Measurements from ENCODE around the gene PRIMPOL. TPM values are rescaled to one million over a fixed set of nuclear protein-coding genes. Genes with fewer than 3 reads are reported as not detected.
A peak's percentile ranks its signal among the peaks of the same experiment; 100 is the strongest.

PRIMPOL gene
- total and polyA plus RNA-seq, 9 of the 15 experiments (the other 6 are each of a cell fraction or from before 2014, with no cell fraction given): 11.0 to 32.0 (median 16.1) TPM

- no TSS peak for BruUV-seq (replicated peaks)
- Histone ChIP-seq H3K27me3 (ENCODE audit: control insufficient read depth in 2 of 2, insufficient read depth in 2 of 2, low read length in 2 of 2) (no peaks in the 10 kb centered on the region), H3K4me2 (ENCODE audit: insufficient read depth, low read length) (peak overlapping the region; percentile 91), H3K27ac (ENCODE audit: extremely low read depth, low read depth, low read length) (peak overlapping the region; percentile 89), H3K4me3 (peak overlapping the region; percentile 96), H3K9ac (ENCODE audit: insufficient read depth in 1 of 2, low read depth in 2 of 2, low read length in 2 of 2) (peak overlapping the region; percentile 78 to 92; a peak in 2 of 4 replicates), H4K20me1 (replicated peaks; ENCODE audit: control insufficient read depth, insufficient read depth, low read length) (peaks cover 7% of the 10 kb centered on the region; the same call in 1 of the 2 replicates), H2AFZ (ENCODE audit: low read depth, low read length) (peak overlapping the region; percentile 60; the same call in 1 of the 2 replicates), H3K9me1 (ENCODE audit: control insufficient read depth, insufficient read depth, low read length) (no peaks in the 10 kb centered on the region), H3K36me3 (ENCODE audit: control insufficient read depth, insufficient read depth, low read length) (peaks cover 39% of the 10 kb centered on the region), H3K9me3 (replicated peaks; ENCODE audit: control insufficient read depth, insufficient read depth, low read depth, low read length) (no peaks in the 10 kb centered on the region), H3K79me2 (ENCODE audit: control insufficient read depth, insufficient read depth, low read length) (peaks cover 61% of the 10 kb centered on the region), H3K4me1 (replicated peaks in 1 of 2; ENCODE audit: control insufficient read depth in 2 of 2, insufficient read depth in 2 of 2, low read length in 2 of 2) (peaks cover 17 to 19% of the 10 kb centered on the region in 2 experiments)
- WGBS (ENCODE audit: insufficient coverage, low coverage, missing lambda C conversion rate): 2% methylated on average over 6 of the region's 6 CpGs
- in situ Hi-C loops (cut with MboI) (no loop called here), intact Hi-C loops (cut with micrococcal nuclease) (loop anchor here (2.0 to 10.0 kb wide), 4 partner anchors 37 to 386 kb away; partner anchors contain the start of gene CENPU)
- no peak; the same call in 2 of the 3 replicates for ATAC-seq
- peak in 2 of 4 experiments; percentile 13 to 53 for DNase-seq (ENCODE audit: extremely low read depth in 1 of 4, low spot score in 3 of 4)
- FAIRE-seq: peak; percentile 67
- TF ChIP-seq ZNF589 (CRISPR knock-in tag; IDR thresholded peaks at IDR 0.05; ENCODE audit: low read depth) (no peak), JUND (IDR thresholded peaks at IDR 0.05; ENCODE audit: borderline replicate concordance, low read depth, low read length) (0 out of 2 replicates have a peak, but pooled peaks have one; percentile 13), JUND (tag; IDR thresholded peaks at IDR 0.05; ENCODE audit: borderline replicate concordance, low read depth, low read length) (no peak)
- ChIA-PET CTCF (ENCODE audit: low intra/inter-chr PET ratio) (interaction anchor here (0.9 kb wide), 1 partner anchor 98 kb away, joined by 3 read pairs; no protein-coding TSS in a partner anchor), POLR2A (interaction anchor here (0.6 to 1.3 kb wide), 2 partner anchors 73 to 138 kb away, joined by 4 read pairs; no protein-coding TSS in a partner anchor)
Observed at GRCh38 chr4:184648054-184648312, 1.6 kb upstream of the PRIMPOL start.

GRCh38 chr4:184648313-184649025 lies 1.1 kb upstream of the PRIMPOL start:
- peak; percentile 66 for ATAC-seq
- peaks cover 61% of the 10 kb centered on the region for H3K79me2 ChIP-seq (ENCODE audit: control insufficient read depth, insufficient read depth, low read length)
- ChIA-PET CTCF (ENCODE audit: low intra/inter-chr PET ratio) (interaction anchor here (0.9 kb wide), 1 partner anchor 98 kb away, joined by 3 read pairs; no protein-coding TSS in a partner anchor), POLR2A (interaction anchor here (0.6 to 1.3 kb wide), 7 partner anchors 27 to 385 kb away, joined by 3 to 6 read pairs (median 3); no protein-coding TSS in a partner anchor)
- peak overlapping the region; percentile 96 for H3K4me3 ChIP-seq
- peak overlapping the region; percentile 78 to 92 for H3K9ac ChIP-seq (ENCODE audit: insufficient read depth in 1 of 2, low read depth in 2 of 2, low read length in 2 of 2)
- H3K4me2 ChIP-seq (ENCODE audit: insufficient read depth, low read length): peak overlapping the region; percentile 91
- WGBS (ENCODE audit: insufficient coverage, low coverage, missing lambda C conversion rate): under 1% methylated on average over 34 of the region's 52 CpGs
- H3K27ac ChIP-seq (ENCODE audit: extremely low read depth, low read depth, low read length): peak overlapping the region; percentile 89
- no peaks in the 10 kb centered on the region for H3K9me1 ChIP-seq (ENCODE audit: control insufficient read depth, insufficient read depth, low read length)
- no TSS peak for BruUV-seq (replicated peaks)
- intact Hi-C loops (cut with micrococcal nuclease): loop anchor here (2.0 to 10.0 kb wide), 4 partner anchors 36 to 386 kb away; partner anchors contain the start of gene CENPU
- DNase-seq (ENCODE audit: extremely low read depth in 1 of 4, low spot score in 3 of 4): peak in 2 of 4 experiments; percentile 48 to 68
- H3K36me3 ChIP-seq (ENCODE audit: control insufficient read depth, insufficient read depth, low read length): peaks cover 39% of the 10 kb centered on the region
- H3K4me1 ChIP-seq (replicated peaks in 1 of 2; ENCODE audit: control insufficient read depth in 2 of 2, insufficient read depth in 2 of 2, low read length in 2 of 2): peaks cover 17 to 19% of the 10 kb centered on the region in 2 experiments
- peak; percentile 71 for FAIRE-seq
- in situ Hi-C loops (cut with MboI): no loop called here
- no peaks in the 10 kb centered on the region for H3K9me3 ChIP-seq (replicated peaks; ENCODE audit: control insufficient read depth, insufficient read depth, low read depth, low read length)
- H4K20me1 ChIP-seq (replicated peaks; ENCODE audit: control insufficient read depth, insufficient read depth, low read length): peaks cover 7% of the 10 kb centered on the region; the same call in 1 of the 2 replicates
- H2AFZ ChIP-seq (ENCODE audit: low read depth, low read length): peak overlapping the region; percentile 60
- no peaks in the 10 kb centered on the region for H3K27me3 ChIP-seq (ENCODE audit: control insufficient read depth in 2 of 2, insufficient read depth in 2 of 2, low read length in 2 of 2)
- TF ChIP-seq EWSR1 (IDR thresholded peaks at IDR 0.05; ENCODE audit: borderline replicate concordance, low read depth, partially characterized antibody): no peak

Measured in K562 (cell line).